Measurements from ENCODE around the gene EXOG.

GRCh38 chr3:38477839-38478450 is 18.2 kb upstream of the EXOG start:
- TF ChIP-seq CTCF (IDR thresholded peaks at IDR 0.05) (no peak), POLR2A (IDR thresholded peaks at IDR 0.05) (no peak)

Data from uterus (tissue), 2 donors.